Osteoblast (primary cell): Measurements from ENCODE around the gene LTB4R2. TPM values are rescaled to one million over a fixed set of nuclear protein-coding genes. Genes with fewer than 3 reads are reported as not detected.

Experiments
- DNase-seq: peaks from one replicate; pipeline ENCODE4 v3.0.0; 2011; ENCODE audit warnings: low spot score, mixed read lengths; ENCODE audit not compliant: insufficient read length; ENCODE audit errors: missing footprints
- H2AFZ ChIP-seq: 2 replicates; pipeline ENCODE4 v1.6.0; 2011; ENCODE audit warnings: mild to moderate bottlenecking, low read length
- H3K27ac ChIP-seq: 2 replicates; pipeline ENCODE4 v1.5.1; 2011; ENCODE audit warnings: mild to moderate bottlenecking, low read depth, low read length, moderate library complexity
- H3K27me3 ChIP-seq: 2 replicates; pipeline ENCODE4 v1.6.0; 2012; ENCODE audit warnings: mild to moderate bottlenecking, control low read depth, inconsistent platforms, low read length, moderate library complexity; ENCODE audit not compliant: insufficient read depth
- H3K36me3 ChIP-seq: 2 replicates; pipeline ENCODE4 v1.5.1; 2011; ENCODE audit warnings: mild to moderate bottlenecking, low read length, control low read depth, moderate library complexity; ENCODE audit not compliant: insufficient read depth
- H3K4me1 ChIP-seq: 2 replicates; pipeline ENCODE4 v1.5.1; 2011; ENCODE audit warnings: mild to moderate bottlenecking, low read length, control low read depth, moderate library complexity; ENCODE audit not compliant: insufficient read depth
- H3K4me2 ChIP-seq: 2 replicates; pipeline ENCODE4 v1.6.0; 2011; ENCODE audit warnings: mild to moderate bottlenecking, low read length; ENCODE audit not compliant: insufficient read depth
- H3K4me3 ChIP-seq: fragments of 200-600 bp; sonication (generic); 3 replicates; pipeline ENCODE4 v1.5.1; 2012; ENCODE audit warnings: mild to moderate bottlenecking, low read length, inconsistent platforms; ENCODE audit not compliant: insufficient read depth
- H3K79me2 ChIP-seq: 2 replicates; pipeline ENCODE4 v1.6.0; 2012; ENCODE audit warnings: mild to moderate bottlenecking, low read length, control low read depth, inconsistent platforms; ENCODE audit not compliant: insufficient read depth
- H3K9me3 ChIP-seq: 2 replicates; pipeline ENCODE4 v1.5.1; 2011; ENCODE audit warnings: low read depth, low read length, control low read depth
- H4K20me1 ChIP-seq: 2 replicates; pipeline ENCODE4 v1.6.0; 2012; ENCODE audit warnings: mild to moderate bottlenecking, low read length, control low read depth; ENCODE audit not compliant: insufficient read depth
- CTCF ChIP-seq: IDR thresholded peaks from 2 replicates; pipeline ENCODE4 v1.5.1; 2011; ENCODE audit warnings: mild to moderate bottlenecking, low read depth, low read length, moderate library complexity; ENCODE audit errors: extremely low read depth
- total RNA-seq: library from RNA; depleted of rRNA; stranded (reverse); fragments of >200 nt; gene quantifications from 2 replicates; pipeline ENCODE4 v1.2.3, GENCODE V29; 2012

The LTB4R2 gene
- total RNA-seq, 1 donor, result 5.1 TPM

GRCh38 chr14:24269910-24270536, 39.9 kb upstream of the LTB4R2 start:
- H3K4me2 ChIP-seq, result no peak overlapping the region
- H3K4me3 ChIP-seq, result no peak overlapping the region
- H3K79me2 ChIP-seq, result peaks cover 7% of the 10 kb centered on the region
- no peak for TF ChIP-seq CTCF
- no peaks in the 10 kb centered on the region for H3K27me3 ChIP-seq
- H4K20me1 ChIP-seq, result no peaks in the 10 kb centered on the region
- no peak overlapping the region for H2AFZ ChIP-seq
- H3K27ac ChIP-seq, result no peak overlapping the region
- DNase-seq, result no peak
- peaks cover 37% of the 10 kb centered on the region for H3K36me3 ChIP-seq
- no peaks in the 10 kb centered on the region for H3K9me3 ChIP-seq
- H3K4me1 ChIP-seq, result peaks cover 6% of the 10 kb centered on the region

GRCh38 chr14:24270537-24271133, 39.3 kb upstream of the LTB4R2 start:
- peak overlapping the region; percentile 94 for H3K4me2 ChIP-seq
- no peaks in the 10 kb centered on the region for H3K9me3 ChIP-seq
- peaks cover 32% of the 10 kb centered on the region for H3K36me3 ChIP-seq
- no peaks in the 10 kb centered on the region for H3K27me3 ChIP-seq
- DNase-seq, result no peak
- peak overlapping the region; percentile 99 for H2AFZ ChIP-seq
- peak overlapping the region; percentile 96 for H3K27ac ChIP-seq
- H4K20me1 ChIP-seq, result no peaks in the 10 kb centered on the region
- peaks cover 7% of the 10 kb centered on the region for H3K79me2 ChIP-seq
- H3K4me1 ChIP-seq, result peaks cover 6% of the 10 kb centered on the region
- H3K4me3 ChIP-seq, result peak overlapping the region; percentile 100
- TF ChIP-seq CTCF, result no peak

GRCh38 chr14:24271134-24271833, 38.7 kb upstream of the LTB4R2 start, which contains the start of gene RABGGTA:
Gene RABGGTA, minus strand, starts transcription at chr14:24271597. Its CDS starts 482 bp downstream, at chr14:24271115.
- Histone ChIP-seq H3K27ac (peak within 1 kb of the TSS; percentile 96), H3K36me3 (peaks cover 32% of the 10 kb centered on the region), H3K4me1 (peaks cover 6% of the 10 kb centered on the region), H3K9me3 (no peaks in the 10 kb centered on the region), H4K20me1 (no peaks in the 10 kb centered on the region), H3K4me3 (peak within 1 kb of the TSS; percentile 100), H3K27me3 (no peaks in the 10 kb centered on the region), H3K4me2 (peak within 1 kb of the TSS; percentile 94), H2AFZ (peak within 1 kb of the TSS; percentile 99), H3K79me2 (peaks cover 7% of the 10 kb centered on the region)
- TF ChIP-seq CTCF, result peak; percentile 62
- peak; percentile 99 for DNase-seq

- H3K27me3 ChIP-seq, result no peaks in the 10 kb centered on the region
- no peak for DNase-seq
- H2AFZ ChIP-seq, result peak overlapping the region; percentile 99
- H3K9me3 ChIP-seq, result no peaks in the 10 kb centered on the region
- H3K79me2 ChIP-seq, result peaks cover 7% of the 10 kb centered on the region
- peak overlapping the region; percentile 96 for H3K27ac ChIP-seq
- TF ChIP-seq CTCF, result no peak
- H3K4me1 ChIP-seq, result peaks cover 6% of the 10 kb centered on the region
- H3K4me3 ChIP-seq, result peak overlapping the region; percentile 100
- peaks cover 26% of the 10 kb centered on the region for H3K36me3 ChIP-seq
- H4K20me1 ChIP-seq, result no peaks in the 10 kb centered on the region
- peak overlapping the region; percentile 94 for H3K4me2 ChIP-seq
These were observed 38.1 kb upstream of the LTB4R2 start for GRCh38 chr14:24271834-24272263.
